Loucy (cell line): ENCODE results near the gene E2F1.

Experiments used
- H2AFZ ChIP-seq: fragments of 200-600 bp; sonication (generic); 2 replicates; pipeline ENCODE4 v1.6.0; 2016; ENCODE audit warnings: antibody characterized with exemption, mild to moderate bottlenecking, low read length, moderate library complexity
- H3F3A ChIP-seq: fragments of 200-600 bp; 2 replicates; pipeline ENCODE4 v1.6.0; 2016; ENCODE audit warnings: antibody characterized with exemption, low read depth, mild to moderate bottlenecking
- H3K27me3 ChIP-seq: fragments of 200-600 bp; sonication (generic); 2 replicates; pipeline ENCODE4 v1.6.1; 2014; ENCODE audit warnings: low read length, mild to moderate bottlenecking; ENCODE audit not compliant: insufficient read depth, poor library complexity, severe bottlenecking
- H3K36me3 ChIP-seq: fragments of 200-600 bp; sonication (generic); 2 replicates; pipeline ENCODE4 v1.6.1; 2016; ENCODE audit warnings: low read length; ENCODE audit not compliant: insufficient read depth
- H3K4me1 ChIP-seq: fragments of 200-600 bp; sonication (generic); 2 replicates; pipeline ENCODE4 v1.5.1; 2014; ENCODE audit warnings: low read length, mild to moderate bottlenecking; ENCODE audit not compliant: insufficient read depth, poor library complexity, severe bottlenecking
- H3K4me2 ChIP-seq: fragments of 200-600 bp; sonication (generic); 2 replicates; pipeline ENCODE4 v1.6.0; 2014; ENCODE audit warnings: antibody characterized with exemption, low read length, low read depth, mild to moderate bottlenecking; ENCODE audit not compliant: poor library complexity, severe bottlenecking
- H3K4me3 ChIP-seq: fragments of 200-600 bp; sonication (generic); 2 replicates; pipeline ENCODE4 v1.5.1; 2014; ENCODE audit warnings: low read length, mild to moderate bottlenecking, mixed read lengths; ENCODE audit not compliant: poor library complexity, severe bottlenecking
- H3K79me2 ChIP-seq: fragments of 200-600 bp; sonication (generic); 2 replicates; pipeline ENCODE4 v1.6.1; 2014; ENCODE audit warnings: low read length; ENCODE audit not compliant: insufficient read depth
- H3K9ac ChIP-seq: fragments of 200-600 bp; sonication (generic); 2 replicates; pipeline ENCODE4 v1.6.0; 2014; ENCODE audit warnings: mild to moderate bottlenecking, low read depth, low read length, moderate library complexity; ENCODE audit not compliant: poor library complexity, severe bottlenecking
- H3K9me2 ChIP-seq: fragments of 200-600 bp; sonication (generic); replicated peaks from 2 replicates; pipeline ENCODE4 v1.6.1; 2016; ENCODE audit warnings: low read depth, low read length, mixed read lengths
- H3K9me3 ChIP-seq: fragments of 200-600 bp; sonication (generic); 2 replicates; pipeline ENCODE4 v1.6.1; 2014; ENCODE audit warnings: mild to moderate bottlenecking, antibody characterized with exemption, low read length, low read depth; ENCODE audit not compliant: insufficient read depth
- H4K20me1 ChIP-seq: fragments of 200-600 bp; sonication (generic); 2 replicates; pipeline ENCODE4 v1.6.0; 2014; ENCODE audit warnings: antibody characterized with exemption, low read length, mild to moderate bottlenecking; ENCODE audit not compliant: insufficient read depth, poor library complexity, severe bottlenecking
- CTCF ChIP-seq: fragments of 200-600 bp; sonication (generic); conservative IDR thresholded peaks from 2 replicates; pipeline ENCODE4 v1.5.1; 2014; ENCODE audit warnings: mild to moderate bottlenecking, antibody characterized with exemption, low read length
- EZH2phosphoT487 ChIP-seq: fragments of 200-600 bp; IDR thresholded peaks from 2 replicates; pipeline ENCODE4 v1.6.1; 2018; ENCODE audit warnings: antibody characterized with exemption, mild to moderate bottlenecking, moderate library complexity, borderline replicate concordance

Gene E2F1

GRCh38 chr20:33645396-33645795 lies 40.8 kb downstream of the E2F1 start:
- Histone ChIP-seq H2AFZ (no peak overlapping the region), H3K9me3 (no peaks in the 10 kb centered on the region), H3K9ac (no peak overlapping the region), H3K36me3 (peaks cover 19% of the 10 kb centered on the region; the same call in 1 of the 2 replicates), H3K9me2 (no peaks in the 10 kb centered on the region), H3K4me3 (no peak overlapping the region), H4K20me1 (no peaks in the 10 kb centered on the region), H3F3A (no peaks in the 10 kb centered on the region), H3K4me2 (peak overlapping the region; percentile 10), H3K79me2 (no peaks in the 10 kb centered on the region), H3K4me1 (peaks cover 14% of the 10 kb centered on the region), H3K27me3 (no peaks in the 10 kb centered on the region)
- TF ChIP-seq CTCF = no peak
- no peak for TF ChIP-seq EZH2phosphoT487

GRCh38 chr20:33645072-33645358 lies 41.2 kb downstream of the E2F1 start:
- no peaks in the 10 kb centered on the region for H4K20me1 ChIP-seq
- H3K4me2 ChIP-seq = peak overlapping the region; percentile 10
- no peak overlapping the region for H2AFZ ChIP-seq
- no peaks in the 10 kb centered on the region for H3K9me3 ChIP-seq
- H3K4me3 ChIP-seq = no peak overlapping the region
- no peak overlapping the region for H3K9ac ChIP-seq
- no peaks in the 10 kb centered on the region for H3K9me2 ChIP-seq
- TF ChIP-seq CTCF = no peak
- no peak for TF ChIP-seq EZH2phosphoT487
- peaks cover 22% of the 10 kb centered on the region; the same call in 1 of the 2 replicates for H3K36me3 ChIP-seq
- H3K4me1 ChIP-seq = peaks cover 14% of the 10 kb centered on the region
- no peaks in the 10 kb centered on the region for H3K27me3 ChIP-seq
- no peaks in the 10 kb centered on the region for H3K79me2 ChIP-seq
- H3F3A ChIP-seq = no peaks in the 10 kb centered on the region

- H3K9me3 ChIP-seq = no peaks in the 10 kb centered on the region
- H3K4me3 ChIP-seq = peak overlapping the region; percentile 44
- peak overlapping the region; percentile 10 for H3K4me2 ChIP-seq
- TF ChIP-seq EZH2phosphoT487 = no peak
- TF ChIP-seq CTCF = no peak
- H3K9me2 ChIP-seq = no peaks in the 10 kb centered on the region
- peaks cover 28% of the 10 kb centered on the region; the same call in 1 of the 2 replicates for H3K36me3 ChIP-seq
- H3K79me2 ChIP-seq = no peaks in the 10 kb centered on the region
- no peak overlapping the region for H3K9ac ChIP-seq
- H3F3A ChIP-seq = no peaks in the 10 kb centered on the region
- H2AFZ ChIP-seq = no peak overlapping the region
- H4K20me1 ChIP-seq = no peaks in the 10 kb centered on the region
- peaks cover 14% of the 10 kb centered on the region for H3K4me1 ChIP-seq
- no peaks in the 10 kb centered on the region for H3K27me3 ChIP-seq
These were observed 41.7 kb downstream of the E2F1 start for GRCh38 chr20:33644313-33645071.
